Neural cell (in vitro differentiated cells): Measurements from ENCODE around the gene PTPN21. TPM values are rescaled to one million over a fixed set of nuclear protein-coding genes. Genes with fewer than 3 reads are reported as not detected.

ENCODE experiments used
- H2AFZ ChIP-seq: fragments of 200-600, 300-800 bp; sonication (generic), shearing (Covaris generic); 2 replicates; pipeline ENCODE4 v1.6.0; 2014; ENCODE audit warnings: low read depth, mild to moderate bottlenecking, antibody characterized with exemption, low read length, moderate library complexity
- H3F3A ChIP-seq: fragments of 200-600 bp; shearing (Covaris generic); 2 replicates; pipeline ENCODE4 v1.6.1; 2016; ENCODE audit warnings: mild to moderate bottlenecking, moderate library complexity, mixed read lengths, antibody characterized with exemption, low read length; ENCODE audit not compliant: insufficient read depth, poor library complexity, severe bottlenecking
- H3K27ac ChIP-seq: fragments of 200-600, 300-800 bp; sonication (generic), shearing (Covaris generic); 2 replicates; pipeline ENCODE4 v1.5.1; 2014; ENCODE audit warnings: mild to moderate bottlenecking, low read length, moderate library complexity
- H3K27me3 ChIP-seq: fragments of 300-800, 200-600 bp; sonication (generic), shearing (Covaris generic); 2 replicates; pipeline ENCODE4 v1.6.0; 2014; ENCODE audit warnings: mild to moderate bottlenecking, low read depth, low read length, moderate library complexity; ENCODE audit not compliant: insufficient read depth
- H3K36me3 ChIP-seq: fragments of 300-800, 200-600 bp; sonication (generic), shearing (Covaris generic); 2 replicates; pipeline ENCODE4 v1.5.1; 2014; ENCODE audit warnings: mild to moderate bottlenecking, antibody characterized with exemption, low read length, moderate library complexity; ENCODE audit not compliant: insufficient read depth
- H3K4me2 ChIP-seq: fragments of 300-800, 200-600 bp; sonication (generic), shearing (Covaris generic); 2 replicates; pipeline ENCODE4 v1.6.0; 2014; ENCODE audit warnings: mild to moderate bottlenecking, low read length
- H3K4me3 ChIP-seq: fragments of 300-800, 200-600 bp; sonication (generic), shearing (Covaris generic); 2 replicates; pipeline ENCODE4 v1.5.1; 2014; ENCODE audit warnings: mild to moderate bottlenecking, low read length, moderate library complexity
- H3K79me2 ChIP-seq: fragments of 200-600 bp; shearing (Covaris generic); replicated peaks from 2 replicates; pipeline ENCODE4 v1.6.0; 2014; ENCODE audit warnings: mild to moderate bottlenecking, low read length, moderate library complexity; ENCODE audit not compliant: insufficient read depth
- H3K9ac ChIP-seq: fragments of 300-800, 200-600 bp; sonication (generic), shearing (Covaris generic); 2 replicates; pipeline ENCODE4 v1.6.1; 2016; ENCODE audit warnings: mild to moderate bottlenecking, low read length, mixed read lengths
- H3K9me2 ChIP-seq: fragments of 200-600 bp; shearing (Covaris generic); 2 replicates; pipeline ENCODE4 v1.6.1; 2016; ENCODE audit warnings: mild to moderate bottlenecking, low read length, mixed read lengths; ENCODE audit not compliant: insufficient read depth
- H3K9me3 ChIP-seq: fragments of 200-600, 300-800 bp; sonication (generic), shearing (Covaris generic); 2 replicates; pipeline ENCODE4 v1.6.1; 2016; ENCODE audit warnings: mild to moderate bottlenecking, mixed run types, low read length, moderate library complexity, mixed read lengths
- H4K20me1 ChIP-seq: fragments of 200-600 bp; shearing (Covaris generic); 2 replicates; pipeline ENCODE4 v1.6.1; 2016; ENCODE audit warnings: mild to moderate bottlenecking, mixed run types; ENCODE audit not compliant: insufficient read depth
- EP300 ChIP-seq: fragments of 450-650 bp; conservative IDR thresholded peaks from 2 replicates; pipeline ENCODE4 v1.6.1; 2014; ENCODE audit warnings: antibody characterized with exemption, mild to moderate bottlenecking, moderate library complexity; ENCODE audit not compliant: poor library complexity, severe bottlenecking
- EZH2 ChIP-seq: fragments of 200-600, 300-800 bp; shearing (Covaris generic), sonication (generic); IDR thresholded peaks from 2 replicates; pipeline ENCODE4 v1.6.1; 2014; ENCODE audit warnings: antibody characterized with exemption, low read length, borderline replicate concordance, mild to moderate bottlenecking; ENCODE audit not compliant: insufficient read depth, poor library complexity, severe bottlenecking
- MXI1 ChIP-seq: fragments of 450-650 bp; conservative IDR thresholded peaks from 2 replicates; pipeline ENCODE4 v1.6.1; 2014; ENCODE audit warnings: antibody characterized with exemption, mild to moderate bottlenecking; ENCODE audit not compliant: poor library complexity, severe bottlenecking
- POLR2AphosphoS5 ChIP-seq: IDR thresholded peaks from 2 replicates; pipeline ENCODE4 v1.6.1; 2012
- RAD21 ChIP-seq: fragments of 450-650 bp; conservative IDR thresholded peaks from 2 replicates; pipeline ENCODE4 v1.6.1; 2014; ENCODE audit warnings: antibody characterized with exemption, mild to moderate bottlenecking, moderate library complexity
- REST ChIP-seq: IDR thresholded peaks from 2 replicates; pipeline ENCODE4 v1.6.1; 2012; ENCODE audit warnings: borderline replicate concordance
- SMC3 ChIP-seq: fragments of 450-650 bp; conservative IDR thresholded peaks from 2 replicates; pipeline ENCODE4 v1.6.1; 2014; ENCODE audit warnings: antibody characterized with exemption, mild to moderate bottlenecking, moderate library complexity; ENCODE audit not compliant: poor library complexity
- TAF1 ChIP-seq: IDR thresholded peaks from 2 replicates; pipeline ENCODE4 v1.6.1; 2012; ENCODE audit warnings: low read depth
- polyA plus RNA-seq: library from polyadenylated mRNA; depleted of rRNA; stranded (reverse); fragments of >200 nt; gene quantifications from 2 replicates; pipeline ENCODE4 v1.2.3, GENCODE V29; 2014
- TF ChIP-seq, protein P1 (sequence below): fragments of 450-650 bp; IDR thresholded peaks from 2 replicates; pipeline ENCODE4 v1.5.1; 2014; ENCODE audit warnings: antibody characterized with exemption, mild to moderate bottlenecking, moderate library complexity; ENCODE audit not compliant: poor library complexity, severe bottlenecking

PTPN21 gene
- polyA plus RNA-seq, 1 donor from 2014 or later, result 4.1 TPM

DNA sequence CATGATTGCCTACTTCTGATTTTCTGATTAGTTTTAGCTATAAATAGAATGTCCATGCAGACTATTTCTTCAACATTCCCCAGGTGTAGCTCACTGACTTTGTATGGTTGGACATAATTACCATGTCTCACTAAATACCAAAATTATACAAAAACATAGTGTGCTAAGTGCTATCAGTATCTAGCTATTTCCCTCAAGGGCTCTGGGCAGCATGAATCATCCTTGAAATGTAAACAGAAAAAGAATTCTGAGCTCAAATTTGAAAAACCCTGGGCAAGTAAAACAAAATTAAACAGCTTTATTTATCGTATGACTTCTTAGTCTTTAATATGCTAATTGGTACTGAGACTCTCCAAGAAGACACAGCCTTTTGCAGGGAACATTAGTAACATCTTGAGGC, 86.4 kb downstream of the PTPN21 start:
- Histone ChIP-seq H3K36me3 (peaks cover 5% of the 10 kb centered on the region), H3K9ac (no peak overlapping the region), H4K20me1 (no peaks in the 10 kb centered on the region), H3K79me2 (no peaks in the 10 kb centered on the region), H3K9me3 (no peaks in the 10 kb centered on the region), H3K4me2 (no peak overlapping the region), H2AFZ (no peak overlapping the region), H3K4me3 (no peak overlapping the region), H3F3A (no peaks in the 10 kb centered on the region), H3K27me3 (no peaks in the 10 kb centered on the region), H3K9me2 (no peaks in the 10 kb centered on the region), H3K27ac (no peak overlapping the region)
- no peak for TF ChIP-seq REST
- TF ChIP-seq MXI1, result no peak
- TF ChIP-seq EZH2, result no peak
- TF ChIP-seq, protein P1, sequence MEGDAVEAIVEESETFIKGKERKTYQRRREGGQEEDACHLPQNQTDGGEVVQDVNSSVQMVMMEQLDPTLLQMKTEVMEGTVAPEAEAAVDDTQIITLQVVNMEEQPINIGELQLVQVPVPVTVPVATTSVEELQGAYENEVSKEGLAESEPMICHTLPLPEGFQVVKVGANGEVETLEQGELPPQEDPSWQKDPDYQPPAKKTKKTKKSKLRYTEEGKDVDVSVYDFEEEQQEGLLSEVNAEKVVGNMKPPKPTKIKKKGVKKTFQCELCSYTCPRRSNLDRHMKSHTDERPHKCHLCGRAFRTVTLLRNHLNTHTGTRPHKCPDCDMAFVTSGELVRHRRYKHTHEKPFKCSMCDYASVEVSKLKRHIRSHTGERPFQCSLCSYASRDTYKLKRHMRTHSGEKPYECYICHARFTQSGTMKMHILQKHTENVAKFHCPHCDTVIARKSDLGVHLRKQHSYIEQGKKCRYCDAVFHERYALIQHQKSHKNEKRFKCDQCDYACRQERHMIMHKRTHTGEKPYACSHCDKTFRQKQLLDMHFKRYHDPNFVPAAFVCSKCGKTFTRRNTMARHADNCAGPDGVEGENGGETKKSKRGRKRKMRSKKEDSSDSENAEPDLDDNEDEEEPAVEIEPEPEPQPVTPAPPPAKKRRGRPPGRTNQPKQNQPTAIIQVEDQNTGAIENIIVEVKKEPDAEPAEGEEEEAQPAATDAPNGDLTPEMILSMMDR, result no peak
- no peak for TF ChIP-seq SMC3
- no peak for TF ChIP-seq POLR2AphosphoS5
- no peak for TF ChIP-seq TAF1
- TF ChIP-seq RAD21, result no peak
- no peak for TF ChIP-seq EP300

- TF ChIP-seq EP300, result no peak
- TF ChIP-seq RAD21, result no peak
- no peak for TF ChIP-seq MXI1
- no peak for TF ChIP-seq TAF1
- TF ChIP-seq, protein P1, result no peak
- no peaks in the 10 kb centered on the region for H3K9me2 ChIP-seq
- no peak overlapping the region for H3K4me2 ChIP-seq
- H3K9me3 ChIP-seq, result no peaks in the 10 kb centered on the region
- no peaks in the 10 kb centered on the region for H3K79me2 ChIP-seq
- peaks cover 18% of the 10 kb centered on the region for H3K36me3 ChIP-seq
- no peak overlapping the region for H3K27ac ChIP-seq
- H4K20me1 ChIP-seq, result no peaks in the 10 kb centered on the region
- no peaks in the 10 kb centered on the region for H3K27me3 ChIP-seq
- no peak overlapping the region for H3K4me3 ChIP-seq
- H2AFZ ChIP-seq, result no peak overlapping the region
- no peak overlapping the region for H3K9ac ChIP-seq
- H3F3A ChIP-seq, result no peaks in the 10 kb centered on the region
These were observed 91.5 kb downstream of the PTPN21 start for GRCh38 chr14:88463318-88463717.
